ENCODE measurements around the gene PCGF3. TPM values are rescaled to one million over a fixed set of nuclear protein-coding genes. Genes with fewer than 3 reads are reported as not detected.

PCGF3 gene
- total and polyA plus RNA-seq, 10 of the 15 experiments (the other 5 are each of a cell fraction or from before 2014, with no cell fraction given): 2.2 to 43.8 (median 15.9) TPM

DNA sequence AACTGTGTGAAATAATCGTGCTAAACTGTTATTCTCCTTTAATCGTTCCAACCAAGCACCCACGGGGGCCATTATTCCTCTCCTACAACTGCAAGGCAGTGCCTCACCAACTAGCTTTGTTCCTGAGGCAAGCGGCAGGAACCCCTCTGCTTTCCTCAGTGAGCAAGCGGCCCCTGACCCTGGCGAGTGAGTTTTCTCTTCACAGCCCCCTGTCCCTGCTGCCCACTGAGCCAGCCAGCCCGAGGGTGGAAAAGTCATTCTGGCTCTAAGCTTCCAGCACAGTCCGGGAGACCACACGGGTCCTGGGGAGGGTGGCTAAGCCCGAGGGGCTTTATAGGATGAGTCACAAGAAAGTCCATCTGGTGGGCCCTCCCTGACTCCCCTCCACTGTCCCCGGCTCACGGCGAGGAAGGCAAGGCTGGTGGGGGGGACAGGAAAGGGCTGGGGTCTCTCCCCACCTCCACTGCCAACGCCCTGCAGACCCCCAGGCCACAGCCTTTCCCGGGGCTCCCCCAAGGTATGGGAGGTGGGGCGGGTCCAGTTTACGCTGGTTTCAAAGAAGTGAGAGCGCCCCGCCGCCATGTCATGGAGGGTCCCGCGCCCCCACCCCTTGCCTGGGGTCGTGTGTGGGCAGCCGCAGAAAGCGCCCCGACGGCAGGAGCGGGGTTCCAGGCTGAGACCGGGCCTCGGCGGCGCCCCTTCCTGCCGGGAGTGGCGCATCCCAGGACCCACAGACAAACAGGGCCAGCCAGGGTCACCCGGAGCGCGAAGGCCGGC lies 75.3 kb downstream of the PCGF3 start (continued):
- TF ChIP-seq PAX8 (IDR thresholded peaks at IDR 0.05) (no peak), SMARCA5 (IDR thresholded peaks at IDR 0.05) (no peak)

- BruUV-seq (replicated peaks): no TSS peak
- in situ Hi-C loops (cut with MboI): no loop called here
- H3K36me3 ChIP-seq (ENCODE audit: control insufficient read depth in 2 of 2, insufficient read depth in 2 of 2, low read length in 1 of 2): peaks cover 0 to 27% of the 10 kb centered on the region in 2 experiments; a peak in 3 of 4 replicates
- no peaks in the 10 kb centered on the region for H4K20me1 ChIP-seq (ENCODE audit: control insufficient read depth, insufficient read depth)
- CTCF ChIA-PET: interaction anchor here (1.0 to 1.2 kb wide), 4 partner anchors 39 to 206 kb away, joined by 3 to 4 read pairs (median 3); partner anchors contain the start of gene IDUA
- H3K79me2 ChIP-seq (ENCODE audit: control insufficient read depth, insufficient read depth, low read length): peaks cover 44% of the 10 kb centered on the region
- POLR2A ChIA-PET: interaction anchor here (0.6 to 1.9 kb wide), 8 partner anchors 13 to 509 kb away, joined by 3 to 7 read pairs (median 4); partner anchors contain the start of genes GAK, IDUA and TMEM175
- peak overlapping the region; percentile 91 for H2AFZ ChIP-seq (ENCODE audit: control insufficient read depth, low read depth, low read length)
- under 1% methylated on average over 56 of the region's 57 CpGs for WGBS (ENCODE audit: insufficient coverage, insufficient replicate concordance, low lambda C conversion rate, missing lambda C conversion rate)
- H3K9me3 ChIP-seq (replicated peaks; ENCODE audit: control insufficient read depth, insufficient read depth, low read length): no peaks in the 10 kb centered on the region; the same call in 2 of the 3 replicates
- H3K4me3 ChIP-seq: peak overlapping the region; percentile 92
- peak overlapping the region; percentile 91 for H3K4me2 ChIP-seq (ENCODE audit: control insufficient read depth, insufficient read depth)
- peak; percentile 93 for DNase-seq (ENCODE audit: low read depth, low spot score)
- peak; percentile 98 for ATAC-seq
- SMC1A ChIA-PET (ENCODE audit: uncharacterized antibody, unreplicated experiment): interaction anchor here (1.4 kb wide), 1 partner anchor 152 kb away, joined by 3 read pairs; no protein-coding TSS in a partner anchor
- FAIRE-seq: peak; percentile 98
- peak overlapping the region; percentile 100 for H3K9ac ChIP-seq (ENCODE audit: control insufficient read depth, insufficient read depth, low read length)
- peaks cover 0 to 3% of the 10 kb centered on the region in 2 experiments; a peak in 1 of 4 replicates for H3K27me3 ChIP-seq (replicated peaks in 1 of 2; ENCODE audit: control insufficient read depth in 2 of 2, insufficient read depth in 2 of 2, low read length in 1 of 2)
- RAD21 ChIA-PET (ENCODE audit: unreplicated experiment): interaction anchor here (0.6 to 1.7 kb wide), 5 partner anchors 12 to 1146 kb away, joined by 3 to 7 read pairs (median 3); partner anchors contain the start of gene IDUA
- intact Hi-C loops (cut with micrococcal nuclease; ENCODE audit: unreplicated experiment): loop anchor here (1.0 to 5.0 kb wide), 2 partner anchors 141 to 206 kb away; partner anchors contain the start of gene IDUA
- peaks cover 11% of the 10 kb centered on the region for H3K4me1 ChIP-seq (ENCODE audit: control insufficient read depth, insufficient read depth, low read length)
- peak overlapping the region; percentile 96 for H3K27ac ChIP-seq (ENCODE audit: control insufficient read depth, insufficient read depth)
- TF ChIP-seq, protein P1, sequence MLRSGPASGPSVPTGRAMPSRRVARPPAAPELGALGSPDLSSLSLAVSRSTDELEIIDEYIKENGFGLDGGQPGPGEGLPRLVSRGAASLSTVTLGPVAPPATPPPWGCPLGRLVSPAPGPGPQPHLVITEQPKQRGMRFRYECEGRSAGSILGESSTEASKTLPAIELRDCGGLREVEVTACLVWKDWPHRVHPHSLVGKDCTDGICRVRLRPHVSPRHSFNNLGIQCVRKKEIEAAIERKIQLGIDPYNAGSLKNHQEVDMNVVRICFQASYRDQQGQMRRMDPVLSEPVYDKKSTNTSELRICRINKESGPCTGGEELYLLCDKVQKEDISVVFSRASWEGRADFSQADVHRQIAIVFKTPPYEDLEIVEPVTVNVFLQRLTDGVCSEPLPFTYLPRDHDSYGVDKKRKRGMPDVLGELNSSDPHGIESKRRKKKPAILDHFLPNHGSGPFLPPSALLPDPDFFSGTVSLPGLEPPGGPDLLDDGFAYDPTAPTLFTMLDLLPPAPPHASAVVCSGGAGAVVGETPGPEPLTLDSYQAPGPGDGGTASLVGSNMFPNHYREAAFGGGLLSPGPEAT (IDR thresholded peaks at IDR 0.05; ENCODE audit: low read depth): peak; percentile 49; the same call in 1 of the 2 replicates
- TF ChIP-seq ZNF24 (IDR thresholded peaks at IDR 0.05) (no peak), MYC (IDR thresholded peaks at IDR 0.05; ENCODE audit: insufficient read depth, insufficient read length, insufficient replicate concordance, low read length, severe bottlenecking) (no peak), SP1 (IDR thresholded peaks at IDR 0.05; ENCODE audit: low read depth, low read length) (peak; percentile 99), POU2F2 (IDR thresholded peaks at IDR 0.05; ENCODE audit: borderline replicate concordance, low read depth, low read length) (peak; percentile 80; the same call in 2 of the 3 replicates), TAF1 (IDR thresholded peaks at IDR 0.05; ENCODE audit: borderline replicate concordance, low read depth, low read length) (peak; percentile 84), SPI1 (IDR thresholded peaks at IDR 0.05; ENCODE audit: borderline replicate concordance, insufficient read depth, low read depth, low read length) (0 out of 2 replicates have a peak, but pooled peaks have one; percentile 15), CREM (IDR thresholded peaks at IDR 0.05; ENCODE audit: low read depth) (peak; percentile 56), CREB1 (IDR thresholded peaks at IDR 0.05; ENCODE audit: low read depth) (peak; percentile 87), BACH1 (IDR thresholded peaks at IDR 0.05; ENCODE audit: borderline replicate concordance) (peak; percentile 57; the same call in 1 of the 2 replicates), IRF3 (IDR thresholded peaks at IDR 0.05) (peak; percentile 93), SMAD5 (IDR thresholded peaks at IDR 0.05; ENCODE audit: low read depth) (peak; percentile 82; the same call in 1 of the 2 replicates), CHD2 (IDR thresholded peaks at IDR 0.05; ENCODE audit: borderline replicate concordance, low read depth, low read length) (peak; percentile 95), POLR2AphosphoS5 (IDR thresholded peaks at IDR 0.05; ENCODE audit: low read length) (peak; percentile 96), GATAD2B (conservative IDR thresholded peaks at IDR 0.05; ENCODE audit: low read depth) (peak; percentile 52; the same call in 1 of the 2 replicates)
- TF ChIP-seq, protein P2, sequence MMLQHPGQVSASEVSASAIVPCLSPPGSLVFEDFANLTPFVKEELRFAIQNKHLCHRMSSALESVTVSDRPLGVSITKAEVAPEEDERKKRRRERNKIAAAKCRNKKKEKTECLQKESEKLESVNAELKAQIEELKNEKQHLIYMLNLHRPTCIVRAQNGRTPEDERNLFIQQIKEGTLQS (IDR thresholded peaks at IDR 0.05; ENCODE audit: borderline replicate concordance, extremely low read depth, low read depth, low read length): peak; percentile 86
These were observed 76.0 kb downstream of the PCGF3 start for GRCh38 chr4:781493-782216.

All from GM12878 (cell line).